Measurements from ENCODE around the gene TDRD6.

The TDRD6 gene

GRCh38 chr6:46688966-46689335, 1.3 kb downstream of the TDRD6 start:
- Histone ChIP-seq H3K9ac (no peak overlapping the region), H3K4me2 (ENCODE audit: low read length) (no peak overlapping the region), H3K9me3 (ENCODE audit: control insufficient read depth, low read length) (no peaks in the 10 kb centered on the region), H3K27me3 (ENCODE audit: control insufficient read depth, insufficient read depth, low read length) (no peaks in the 10 kb centered on the region), H3K79me2 (no peaks in the 10 kb centered on the region), H3K27ac (no peak overlapping the region), H2AFZ (no peak overlapping the region), H3K4me3 (ENCODE audit: low read depth, low read length) (no peak overlapping the region), H3K36me3 (ENCODE audit: control insufficient read depth, insufficient read depth, low read length) (no peaks in the 10 kb centered on the region), H3K4me1 (no peaks in the 10 kb centered on the region)
- TF ChIP-seq CTCF (IDR thresholded peaks at IDR 0.05): no peak

- Histone ChIP-seq H3K36me3 (ENCODE audit: control insufficient read depth, insufficient read depth, low read length) (no peaks in the 10 kb centered on the region), H3K9ac (no peak overlapping the region), H2AFZ (no peak overlapping the region), H3K79me2 (no peaks in the 10 kb centered on the region), H3K27ac (no peak overlapping the region), H3K9me3 (ENCODE audit: control insufficient read depth, low read length) (no peaks in the 10 kb centered on the region), H3K4me1 (no peaks in the 10 kb centered on the region), H3K4me3 (ENCODE audit: low read depth, low read length) (no peak overlapping the region), H3K27me3 (ENCODE audit: control insufficient read depth, insufficient read depth, low read length) (no peaks in the 10 kb centered on the region), H3K4me2 (ENCODE audit: low read length) (no peak overlapping the region)
- no peak for TF ChIP-seq CTCF (IDR thresholded peaks at IDR 0.05)
These were observed 2.0 kb downstream of the TDRD6 start for GRCh38 chr6:46689657-46690056.

- no peak overlapping the region for H2AFZ ChIP-seq
- H3K79me2 ChIP-seq: no peaks in the 10 kb centered on the region
- no peaks in the 10 kb centered on the region for H3K36me3 ChIP-seq (ENCODE audit: control insufficient read depth, insufficient read depth, low read length)
- H3K9me3 ChIP-seq (ENCODE audit: control insufficient read depth, low read length): no peaks in the 10 kb centered on the region
- no peak for TF ChIP-seq CTCF (IDR thresholded peaks at IDR 0.05)
- H3K4me2 ChIP-seq (ENCODE audit: low read length): no peak overlapping the region
- no peaks in the 10 kb centered on the region for H3K4me1 ChIP-seq
- no peak overlapping the region for H3K9ac ChIP-seq
- H3K27ac ChIP-seq: no peak overlapping the region
- no peaks in the 10 kb centered on the region for H3K27me3 ChIP-seq (ENCODE audit: control insufficient read depth, insufficient read depth, low read length)
- no peak overlapping the region for H3K4me3 ChIP-seq (ENCODE audit: low read depth, low read length)
These were observed 2.6 kb downstream of the TDRD6 start for GRCh38 chr6:46690141-46690755.

GRCh38 chr6:46690911-46691451, 3.3 kb downstream of the TDRD6 start:
- no peak overlapping the region for H3K27ac ChIP-seq
- H3K4me2 ChIP-seq (ENCODE audit: low read length): no peak overlapping the region
- TF ChIP-seq CTCF (IDR thresholded peaks at IDR 0.05): no peak
- no peaks in the 10 kb centered on the region for H3K27me3 ChIP-seq (ENCODE audit: control insufficient read depth, insufficient read depth, low read length)
- no peak overlapping the region for H3K4me3 ChIP-seq (ENCODE audit: low read depth, low read length)
- H3K9ac ChIP-seq: no peak overlapping the region
- H3K9me3 ChIP-seq (ENCODE audit: control insufficient read depth, low read length): no peaks in the 10 kb centered on the region
- no peaks in the 10 kb centered on the region for H3K79me2 ChIP-seq
- H3K36me3 ChIP-seq (ENCODE audit: control insufficient read depth, insufficient read depth, low read length): no peaks in the 10 kb centered on the region
- H2AFZ ChIP-seq: no peak overlapping the region
- no peaks in the 10 kb centered on the region for H3K4me1 ChIP-seq

GRCh38 chr6:46699970-46700369, 12.3 kb downstream of the TDRD6 start:
- H3K27ac ChIP-seq: no peak overlapping the region
- no peak overlapping the region for H2AFZ ChIP-seq
- H3K79me2 ChIP-seq: no peaks in the 10 kb centered on the region
- no peak overlapping the region for H3K4me2 ChIP-seq (ENCODE audit: low read length)
- H3K4me3 ChIP-seq (ENCODE audit: low read depth, low read length): no peak overlapping the region
- H3K9me3 ChIP-seq (ENCODE audit: control insufficient read depth, low read length): no peaks in the 10 kb centered on the region
- H3K27me3 ChIP-seq (ENCODE audit: control insufficient read depth, insufficient read depth, low read length): no peaks in the 10 kb centered on the region
- H3K9ac ChIP-seq: no peak overlapping the region
- TF ChIP-seq CTCF (IDR thresholded peaks at IDR 0.05): no peak
- H3K4me1 ChIP-seq: peaks cover 6% of the 10 kb centered on the region
- no peaks in the 10 kb centered on the region for H3K36me3 ChIP-seq (ENCODE audit: control insufficient read depth, insufficient read depth, low read length)
